Daoy (cell line): ENCODE measurements around the gene ERAL1. TPM values are rescaled to one million over a fixed set of nuclear protein-coding genes. Genes with fewer than 3 reads are reported as not detected.
"Not testable (repeated sequence)": the region's sequence is repeated elsewhere in the genome, so short reads cannot be mapped to it uniquely, and the experiment has no call there.

Experiments
- DNase-seq: peaks from one replicate; pipeline ENCODE4 v3.0.0-alpha.2; 2015; ENCODE audit warnings: low read depth
- total RNA-seq: library from RNA; depleted of rRNA; stranded (reverse); fragments of >200 nt; shearing (Covaris generic); gene quantifications from 2 replicates; pipeline ENCODE4 v1.2.3, GENCODE V29; 2014; rRNA removed

ERAL1 gene
- total RNA-seq, 1 experiment from 2014 or later = 38.4 TPM

GRCh38 chr17:28899212-28899815 lies 44.5 kb downstream of the ERAL1 start:
- no peak for DNase-seq

- DNase-seq = no peak
These were observed 46.3 kb downstream of the ERAL1 start for GRCh38 chr17:28900986-28901726.

- DNase-seq = peak; percentile 30
These were observed 47.3 kb downstream of the ERAL1 start for GRCh38 chr17:28901866-28902818.

GRCh38 chr17:28902819-28903545 lies 48.2 kb downstream of the ERAL1 start, which contains the start of gene DHRS13:
TSS of gene DHRS13 (minus strand) at chr17:28903079. CDS start at chr17:28902944, 135 bp downstream.
- peak; percentile 97 for DNase-seq

- not testable (repeated sequence) for DNase-seq
These were observed 48.7 kb downstream of the ERAL1 start for GRCh38 chr17:28903546-28903841.

GRCh38 chr17:28904800-28905199 lies 50.0 kb downstream of the ERAL1 start:
- DNase-seq = no peak

- no peak for DNase-seq
These were observed 51.5 kb downstream of the ERAL1 start for GRCh38 chr17:28906276-28906675.

- DNase-seq = no peak
These were observed 52.1 kb downstream of the ERAL1 start for GRCh38 chr17:28906706-28907438.

GRCh38 chr17:28907709-28908475 lies 53.1 kb downstream of the ERAL1 start:
- DNase-seq = no peak

- DNase-seq = no peak
These were observed 53.9 kb downstream of the ERAL1 start for GRCh38 chr17:28908640-28909167.

GRCh38 chr17:28910534-28910933 lies 55.7 kb downstream of the ERAL1 start:
- DNase-seq = no peak

Other genes with a start within 250 kb of the ERAL1 start
- 9.1 and 11.4 TPM in 2 replicates for gene RSKR, start 240.8 kb upstream of the ERAL1 start, total RNA-seq
- 64.9 and 65.8 TPM in 2 replicates for gene BLTP2, start 209.9 kb upstream of the ERAL1 start, total RNA-seq
- gene SDF2, start 193.1 kb upstream of the ERAL1 start, total RNA-seq = 67.6 and 68.2 TPM in 2 replicates
- 28.4 and 38.2 TPM in 2 replicates for gene SUPT6H, start 192.8 kb upstream of the ERAL1 start, total RNA-seq
- 0.21 and 0.23 TPM in 2 replicates for gene PROCA1, start 143.1 kb upstream of the ERAL1 start, total RNA-seq
- 243 and 290 TPM in 2 replicates for gene RAB34, start 137.1 kb upstream of the ERAL1 start, total RNA-seq
- gene RPL23A, start 135.0 kb upstream of the ERAL1 start, total RNA-seq = 697 and 1,346 TPM in 2 replicates
- 1.3 and 2.4 TPM in 2 replicates for gene TLCD1, start 128.8 kb upstream of the ERAL1 start, total RNA-seq
- 2.9 and 10.2 TPM in 2 replicates for gene NEK8, start 126.2 kb upstream of the ERAL1 start, total RNA-seq
- gene TRAF4, start 111.0 kb upstream of the ERAL1 start, total RNA-seq = 20.4 and 23.7 TPM in 2 replicates
- 2.3 and 3.1 TPM in 2 replicates for gene FAM222B, start 12.2 kb upstream of the ERAL1 start, total RNA-seq
- 18.5 and 24.9 TPM in 2 replicates for gene FLOT2, start 42.7 kb downstream of the ERAL1 start, total RNA-seq
- 10.9 and 12.4 TPM in 2 replicates for gene DHRS13, start 48.1 kb downstream of the ERAL1 start, total RNA-seq
- gene PHF12, start 96.5 kb downstream of the ERAL1 start, total RNA-seq = 18.0 and 29.1 TPM in 2 replicates
- not detected in 2 replicates for gene SEZ6, start 151.0 kb downstream of the ERAL1 start, total RNA-seq
- gene PIPOX, start 188.1 kb downstream of the ERAL1 start, total RNA-seq = 0.34 TPM in 1 of 2 replicates, not detected in the other